ENCODE data around the gene RHOU.

DNA sequence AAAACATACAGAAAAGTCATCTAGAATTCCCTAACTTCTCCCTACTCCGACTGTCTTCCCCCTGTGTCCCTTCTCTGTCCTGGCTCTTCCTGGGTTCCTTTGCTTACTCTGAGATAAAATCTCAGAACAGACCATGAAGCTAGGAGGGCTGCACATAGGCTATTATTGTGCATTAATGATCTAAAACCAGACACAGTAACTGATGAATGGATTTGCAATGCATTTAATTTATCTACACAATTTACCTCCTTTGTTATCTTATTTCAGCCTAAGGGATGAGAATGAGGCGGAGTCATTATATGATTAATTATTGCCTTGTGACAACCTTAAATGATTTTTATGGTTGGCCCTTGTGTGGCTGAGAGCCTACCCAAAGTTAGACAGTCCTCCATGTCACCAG is 14.5 kb downstream of the RHOU start:
- TF ChIP-seq EZH2phosphoT487 (conservative IDR thresholded peaks at IDR 0.05; ENCODE audit: low read length), result no peak
- TF ChIP-seq, protein P1, sequence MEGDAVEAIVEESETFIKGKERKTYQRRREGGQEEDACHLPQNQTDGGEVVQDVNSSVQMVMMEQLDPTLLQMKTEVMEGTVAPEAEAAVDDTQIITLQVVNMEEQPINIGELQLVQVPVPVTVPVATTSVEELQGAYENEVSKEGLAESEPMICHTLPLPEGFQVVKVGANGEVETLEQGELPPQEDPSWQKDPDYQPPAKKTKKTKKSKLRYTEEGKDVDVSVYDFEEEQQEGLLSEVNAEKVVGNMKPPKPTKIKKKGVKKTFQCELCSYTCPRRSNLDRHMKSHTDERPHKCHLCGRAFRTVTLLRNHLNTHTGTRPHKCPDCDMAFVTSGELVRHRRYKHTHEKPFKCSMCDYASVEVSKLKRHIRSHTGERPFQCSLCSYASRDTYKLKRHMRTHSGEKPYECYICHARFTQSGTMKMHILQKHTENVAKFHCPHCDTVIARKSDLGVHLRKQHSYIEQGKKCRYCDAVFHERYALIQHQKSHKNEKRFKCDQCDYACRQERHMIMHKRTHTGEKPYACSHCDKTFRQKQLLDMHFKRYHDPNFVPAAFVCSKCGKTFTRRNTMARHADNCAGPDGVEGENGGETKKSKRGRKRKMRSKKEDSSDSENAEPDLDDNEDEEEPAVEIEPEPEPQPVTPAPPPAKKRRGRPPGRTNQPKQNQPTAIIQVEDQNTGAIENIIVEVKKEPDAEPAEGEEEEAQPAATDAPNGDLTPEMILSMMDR (IDR thresholded peaks at IDR 0.05; ENCODE audit: insufficient read depth, low read length, poor library complexity, severe bottlenecking), result no peak

All from SU-DHL-6 (cell line).